Measurements from ENCODE around the gene UTP25. TPM values are rescaled to one million over a fixed set of nuclear protein-coding genes. Genes with fewer than 3 reads are reported as not detected.

Gene UTP25
- total RNA-seq, 6 experiments from 2014 or later = 9.0 to 18.5 (median 16.2) TPM

- H3K27me3 Mint-ChIP-seq (ENCODE audit: insufficient read depth) = peaks cover 2% of the 10 kb centered on the region; the same call in 1 of the 2 replicates
- peaks cover 92% of the 10 kb centered on the region for H3K4me1 Mint-ChIP-seq (ENCODE audit: low read depth)
- H3K27ac Mint-ChIP-seq = no peak overlapping the region
- no peaks in the 10 kb centered on the region for H3K9me3 Mint-ChIP-seq
- no peaks in the 10 kb centered on the region for H3K36me3 Mint-ChIP-seq (ENCODE audit: low read depth)
- peak; percentile 68 for TF ChIP-seq CTCF (IDR thresholded peaks at IDR 0.05)
- peak; percentile 58 for DNase-seq
- H3K4me3 Mint-ChIP-seq = no peak overlapping the region
These were observed 47.7 kb downstream of the UTP25 start for GRCh38 chr1:209875515-209875914.

GRCh38 chr1:209876078-209876800, 48.5 kb downstream of the UTP25 start:
- peaks cover 90% of the 10 kb centered on the region for H3K4me1 Mint-ChIP-seq (ENCODE audit: low read depth)
- no peaks in the 10 kb centered on the region for H3K36me3 Mint-ChIP-seq (ENCODE audit: low read depth)
- no peak for DNase-seq
- H3K4me3 Mint-ChIP-seq = no peak overlapping the region
- no peak for TF ChIP-seq CTCF (IDR thresholded peaks at IDR 0.05)
- H3K9me3 Mint-ChIP-seq = no peaks in the 10 kb centered on the region
- peak overlapping the region; percentile 63; the same call in 1 of the 2 replicates for H3K27ac Mint-ChIP-seq
- peaks cover 2% of the 10 kb centered on the region; the same call in 1 of the 2 replicates for H3K27me3 Mint-ChIP-seq (ENCODE audit: insufficient read depth)

- H3K9me3 Mint-ChIP-seq = no peaks in the 10 kb centered on the region
- peaks cover 94% of the 10 kb centered on the region for H3K4me1 Mint-ChIP-seq (ENCODE audit: low read depth)
- peak overlapping the region; percentile 63 for H3K27ac Mint-ChIP-seq
- peaks cover 2% of the 10 kb centered on the region; the same call in 1 of the 2 replicates for H3K27me3 Mint-ChIP-seq (ENCODE audit: insufficient read depth)
- peak; percentile 33 for DNase-seq
- no peaks in the 10 kb centered on the region for H3K36me3 Mint-ChIP-seq (ENCODE audit: low read depth)
- no peak for TF ChIP-seq CTCF (IDR thresholded peaks at IDR 0.05)
- peak overlapping the region; percentile 37; the same call in 1 of the 2 replicates for H3K4me3 Mint-ChIP-seq
These were observed 49.5 kb downstream of the UTP25 start for GRCh38 chr1:209877087-209877764.

- Mint-ChIP-seq H3K9me3 (no peaks in the 10 kb centered on the region), H3K27ac (no peak overlapping the region), H3K4me1 (ENCODE audit: low read depth) (peaks cover 94% of the 10 kb centered on the region), H3K27me3 (ENCODE audit: insufficient read depth) (peaks cover 2% of the 10 kb centered on the region; the same call in 1 of the 2 replicates), H3K36me3 (ENCODE audit: low read depth) (no peaks in the 10 kb centered on the region), H3K4me3 (no peak overlapping the region)
- DNase-seq = no peak
- TF ChIP-seq CTCF (IDR thresholded peaks at IDR 0.05) = no peak
These were observed 51.2 kb downstream of the UTP25 start for GRCh38 chr1:209878964-209879363.

- DNase-seq = no peak
- TF ChIP-seq CTCF (IDR thresholded peaks at IDR 0.05) = peak; percentile 13; the same call in 1 of the 2 replicates
- H3K4me1 Mint-ChIP-seq (ENCODE audit: low read depth) = peaks cover 94% of the 10 kb centered on the region
- H3K27ac Mint-ChIP-seq = peak overlapping the region; percentile 19; the same call in 1 of the 2 replicates
- peaks cover 2% of the 10 kb centered on the region; the same call in 1 of the 2 replicates for H3K27me3 Mint-ChIP-seq (ENCODE audit: insufficient read depth)
- H3K9me3 Mint-ChIP-seq = no peaks in the 10 kb centered on the region
- H3K4me3 Mint-ChIP-seq = peak overlapping the region; percentile 20; the same call in 1 of the 2 replicates
- no peaks in the 10 kb centered on the region for H3K36me3 Mint-ChIP-seq (ENCODE audit: low read depth)
These were observed 51.8 kb downstream of the UTP25 start for GRCh38 chr1:209879539-209879938.
